DMS 273 (cell line): ENCODE results near the gene B2M.
"Not testable (repeated sequence)": the region's sequence is repeated elsewhere in the genome, so short reads cannot be mapped to it uniquely, and the experiment has no call there.

ENCODE experiments used
- DNase-seq: peaks from one replicate; lab custom pipeline; 2025; ENCODE audit not compliant: unreplicated experiment; lab: John Stamatoyannopoulos, UW

B2M gene

GRCh38 chr15:44711096-44711742 is at the start of gene B2M, which contains the start of gene PATL2:
Gene B2M, plus strand, starts transcription at chr15:44711517. Its CDS starts 30 bp downstream, at chr15:44711547.
Gene PATL2, minus strand, starts transcription at chr15:44711323. Its CDS starts 34,833 bp downstream, at chr15:44676490.
- DNase-seq, result peak; percentile 96

GRCh38 chr15:44661576-44661975 is 49.7 kb upstream of the B2M start:
- DNase-seq, result no peak

- DNase-seq, result peak; percentile 75
Observed at GRCh38 chr15:44662478-44663409, 48.6 kb upstream of the B2M start.

- DNase-seq, result peak; percentile 97
Observed at GRCh38 chr15:44663410-44664308, 47.7 kb upstream of the B2M start, which contains the start of gene SPG11. Gene SPG11, minus strand, starts transcription at chr15:44663662. Its CDS starts 15 bp downstream, at chr15:44663647.

- no peak for DNase-seq
Observed at GRCh38 chr15:44666210-44667038, 44.9 kb upstream of the B2M start.

- DNase-seq, result no peak
Observed at GRCh38 chr15:44667039-44667360, 44.3 kb upstream of the B2M start.

GRCh38 chr15:44668921-44669320 is 42.4 kb upstream of the B2M start:
- no peak for DNase-seq

- no peak for DNase-seq
Observed at GRCh38 chr15:44670087-44670950, 41.0 kb upstream of the B2M start.

GRCh38 chr15:44673639-44674038 is 37.7 kb upstream of the B2M start:
- DNase-seq, result no peak

GRCh38 chr15:44675911-44676310 is 35.4 kb upstream of the B2M start:
- no peak for DNase-seq

- no peak for DNase-seq
Observed at GRCh38 chr15:44676676-44677075, 34.6 kb upstream of the B2M start.

GRCh38 chr15:44682211-44682610 is 29.1 kb upstream of the B2M start:
- no peak for DNase-seq

- DNase-seq, result peak; percentile 38
Observed at GRCh38 chr15:44682809-44683682, 28.3 kb upstream of the B2M start.

- DNase-seq, result not testable (repeated sequence)
Observed at GRCh38 chr15:44689318-44689717, 22.0 kb upstream of the B2M start.

- not testable (repeated sequence) for DNase-seq
Observed at GRCh38 chr15:44690245-44690644, 21.1 kb upstream of the B2M start.

GRCh38 chr15:44692659-44693058 is 18.7 kb upstream of the B2M start:
- DNase-seq, result no peak

GRCh38 chr15:44694416-44694815 is 16.9 kb upstream of the B2M start:
- DNase-seq, result no peak

GRCh38 chr15:44695294-44695693 is 16.0 kb upstream of the B2M start:
- DNase-seq, result no peak
